Adrenal gland (tissue), 12 donors: ENCODE data around the gene NDNF. TPM values are rescaled to one million over a fixed set of nuclear protein-coding genes. Genes with fewer than 3 reads are reported as not detected.

Experiments
- DNase-seq, 7 donors: peaks; one replicate each; pipeline ENCODE4 v3.0.0-alpha.2; 2019 to 2020
- H3K27ac ChIP-seq, 5 donors: fragments of 200-600 bp; sonication (generic) in 4 of 5; 1 replicate in 3 of 5; 2 replicates in 2 of 5; pipeline versions ENCODE4 v1.5.1 to v1.8.0; 2016 to 2020; ENCODE audit warnings: mild to moderate bottlenecking in 1 of 5
- H3K27me3 ChIP-seq: fragments of 200-600 bp; 2 replicates; pipeline ENCODE4 v1.8.0; 2021
- H3K36me3 ChIP-seq, 2 donors: fragments of 200-600 bp; replicated peaks in 1 of 2; 1 replicate in 1 of 2; 2 replicates in 1 of 2; pipeline versions ENCODE4 v1.5.1 to v1.8.0; 2018 to 2022
- H3K4me1 ChIP-seq, 2 donors: fragments of 200-600 bp; replicated peaks in 1 of 2; 1 replicate in 1 of 2; 2 replicates in 1 of 2; pipeline versions ENCODE4 v1.5.1 to v1.8.0; 2018 to 2021
- H3K4me3 ChIP-seq, 4 donors: fragments of 200-600 bp; sonication (generic) in 3 of 4; one replicate each; pipeline ENCODE4 v1.5.1; 2016 to 2018
- H3K9me3 ChIP-seq, 3 donors: fragments of 200-600 bp; sonication (generic) in 1 of 3; replicated peaks in 1 of 3; 1 replicate in 2 of 3; 2 replicates in 1 of 3; pipeline versions ENCODE4 v1.5.1 to v1.8.0; 2016 to 2021
- CTCF ChIP-seq, 6 experiments: fragments of 450-650 bp in 4 of 6; fragments of 200-600 bp in 2 of 6; sonication (generic) in 1 of 6; IDR thresholded peaks; 1 replicate in 5 of 6; 2 replicates in 1 of 6; pipeline versions ENCODE4 v1.5.1 to v1.8.0; 2016 to 2021; ENCODE audit warnings: antibody characterized with exemption in 6 of 6, mild to moderate bottlenecking in 2 of 6, moderate library complexity in 1 of 6
- POLR2A ChIP-seq, 2 donors: fragments of 450-650 bp; IDR thresholded peaks; one replicate each; pipeline ENCODE4 v1.6.1; 2017; ENCODE audit warnings: antibody characterized with exemption in 2 of 2, mild to moderate bottlenecking in 2 of 2, moderate library complexity in 1 of 2
- WGBS, 4 donors: extraction: QIAGEN DNeasy Blood & Tissue Kit in 2 of 4; methylation state at CpG; one replicate each; pipeline versions ENCODE4 v1.1.5 to v1.1.7; 2013 to 2017; 5-methylcytosine and 5-hydroxymethylcytosine counted together
- intact Hi-C, 2 donors: fragments of 100-400 bp; cut with DNase I; formaldehyde crosslinking; loops; one replicate each; pipeline versions ENCODE4 v1.14.1 to v1.15.0; 2022 to 2023
- polyA plus RNA-seq, 3 donors: library from polyadenylated mRNA; stranded (reverse); fragments of 200-250 nt in 2 of 3; fragments of 350-450 nt in 1 of 3; fragmentation: Illumina TruSeq in 1 of 3; extraction: RNeasy Lipid Tissue Mini Kit (QIAGEN cat#74804) in 1 of 3; gene quantifications; one replicate each; pipeline ENCODE4 v1.2.3, GENCODE V29; 2013 to 2014
- total RNA-seq, 9 donors: library from RNA; depleted of rRNA in 4 of 9; stranded (reverse); fragments of >200 nt in 4 of 9; fragments of 120-200 nt in 1 of 9; fragmentation: NEBNext Ultra II Directional in 1 of 9; extraction: Animal tissue kit (Norgen Biotek cat#: 25700) in 1 of 9; gene quantifications; one replicate each; pipeline versions ENCODE4 v1.1.0 to v1.2.4, GENCODE V29; 2013 to 2023
- donor health status: healthy with polysubstance abuse.
- donor health status: Bipolar disorder and iron deficiency.
- donor health status: DM: yes; HTN: yes; CAD: no.
- donor health status: DM: no; HTN: no; CAD: no.
- donor health status: DM: no; HTN: no; CAD: no.
- donor health status: DM: yes; HTN: yes; CAD: no.

NDNF gene
- total and polyA plus RNA-seq, 12 donors = 0.26 to 8.3 (median 2.3) TPM

DNA sequence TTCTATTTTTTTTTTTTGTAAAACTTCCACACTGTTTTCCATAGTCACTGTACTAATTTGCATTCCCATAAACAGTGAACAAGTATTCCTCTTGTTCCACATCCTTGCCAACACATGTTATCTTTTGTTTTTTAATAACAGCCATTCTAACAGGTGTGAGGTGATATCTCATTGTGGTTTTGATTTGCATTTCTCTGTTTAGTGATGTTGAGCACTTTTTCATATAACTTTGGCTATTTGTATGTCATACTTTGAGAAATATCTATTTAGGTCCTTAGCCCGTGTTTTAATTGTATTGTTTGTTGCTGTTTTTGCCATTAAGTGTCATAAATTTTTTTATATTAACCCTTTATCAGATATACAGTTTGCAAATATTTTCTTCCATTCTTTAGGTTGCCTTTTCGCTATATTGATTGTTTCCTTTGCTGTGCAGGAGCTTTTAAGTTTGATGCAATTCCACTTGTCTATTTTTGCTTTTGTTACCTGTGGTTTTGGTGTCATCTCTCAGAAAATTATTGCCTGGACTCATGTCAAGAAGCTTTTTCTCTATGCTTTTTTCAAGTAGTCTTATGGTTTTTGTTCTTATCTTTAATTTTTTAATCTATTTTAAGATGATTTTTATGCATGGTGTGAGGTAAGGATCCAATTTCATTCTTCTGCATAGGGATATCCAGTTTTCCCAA lies 27.9 kb upstream of the NDNF start:
- 68 to 84% (median 81%) methylated on average over 2 of the region's 2 CpGs for WGBS, 4 donors
- TF ChIP-seq CTCF (IDR thresholded peaks at IDR 0.05) (no peak), POLR2A (IDR thresholded peaks at IDR 0.05) (no peak)
- Histone ChIP-seq H3K36me3 (no peaks in the 10 kb centered on the region), H3K4me3 (no peak overlapping the region), H3K27me3 (no peaks in the 10 kb centered on the region), H3K4me1 (no peaks in the 10 kb centered on the region), H3K27ac (no peak overlapping the region), H3K9me3 (no peaks in the 10 kb centered on the region)
- intact Hi-C loops = no loop called here
- DNase-seq = no peak

- no peak for DNase-seq
- Histone ChIP-seq H3K4me3 (no peak overlapping the region), H3K27me3 (no peaks in the 10 kb centered on the region), H3K4me1 (no peaks in the 10 kb centered on the region), H3K27ac (no peak overlapping the region), H3K36me3 (no peaks in the 10 kb centered on the region), H3K9me3 (no peaks in the 10 kb centered on the region)
- intact Hi-C loops = loop anchor here in 1 of 2 donors (10.0 kb wide), 1 partner anchor 933 kb away; no protein-coding TSS in a partner anchor
- WGBS, 4 donors = 41 to 81% (median 66%) methylated on average over 2 of the region's 2 CpGs
- TF ChIP-seq POLR2A (IDR thresholded peaks at IDR 0.05) (no peak), CTCF (IDR thresholded peaks at IDR 0.05) (no peak)
Observed at GRCh38 chr4:121098266-121098665, 25.9 kb upstream of the NDNF start.

GRCh38 chr4:121096629-121097028 lies 24.3 kb upstream of the NDNF start:
- 6 to 16% (median 11%) methylated on average over 2 of the region's 2 CpGs for WGBS, 4 donors

GRCh38 chr4:121096191-121096590 lies 23.9 kb upstream of the NDNF start:
- H3K4me1 ChIP-seq = no peaks in the 10 kb centered on the region
- no peak overlapping the region for H3K4me3 ChIP-seq
- no peaks in the 10 kb centered on the region for H3K27me3 ChIP-seq
- DNase-seq = no peak
- no peaks in the 10 kb centered on the region for H3K9me3 ChIP-seq
- H3K36me3 ChIP-seq = no peaks in the 10 kb centered on the region
- TF ChIP-seq POLR2A (IDR thresholded peaks at IDR 0.05) = no peak
- intact Hi-C loops = loop anchor here in 1 of 2 donors (10.0 kb wide), 1 partner anchor 931 kb away; no protein-coding TSS in a partner anchor
- no peak overlapping the region for H3K27ac ChIP-seq

More at GRCh38 chr4:121096629-121097028, 24.3 kb upstream of the NDNF start:
- no peak overlapping the region for H3K27ac ChIP-seq
- peak; percentile 45 to 74 (median 62) for TF ChIP-seq CTCF (IDR thresholded peaks at IDR 0.05)
- no peak for TF ChIP-seq POLR2A (IDR thresholded peaks at IDR 0.05)
- no peaks in the 10 kb centered on the region for H3K4me1 ChIP-seq
- intact Hi-C loops = loop anchor here in 1 of 2 donors (10.0 kb wide), 1 partner anchor 932 kb away; no protein-coding TSS in a partner anchor
- H3K27me3 ChIP-seq = no peaks in the 10 kb centered on the region
- no peaks in the 10 kb centered on the region for H3K36me3 ChIP-seq
- DNase-seq = no peak
- no peaks in the 10 kb centered on the region for H3K9me3 ChIP-seq
- H3K4me3 ChIP-seq = no peak overlapping the region
